GM21529 (cell line): Measurements from ENCODE around the gene RTP5.
"Not testable (repeated sequence)": the region's sequence is repeated elsewhere in the genome, so short reads cannot be mapped to it uniquely, and the experiment has no call there.

ENCODE experiments used
- ATAC-seq: cut with Tn5 transposase; IDR thresholded peaks from one replicate; pipeline ENCODE4 v1.9.1; 2021; ENCODE audit not compliant: unreplicated experiment

RTP5 gene

DNA sequence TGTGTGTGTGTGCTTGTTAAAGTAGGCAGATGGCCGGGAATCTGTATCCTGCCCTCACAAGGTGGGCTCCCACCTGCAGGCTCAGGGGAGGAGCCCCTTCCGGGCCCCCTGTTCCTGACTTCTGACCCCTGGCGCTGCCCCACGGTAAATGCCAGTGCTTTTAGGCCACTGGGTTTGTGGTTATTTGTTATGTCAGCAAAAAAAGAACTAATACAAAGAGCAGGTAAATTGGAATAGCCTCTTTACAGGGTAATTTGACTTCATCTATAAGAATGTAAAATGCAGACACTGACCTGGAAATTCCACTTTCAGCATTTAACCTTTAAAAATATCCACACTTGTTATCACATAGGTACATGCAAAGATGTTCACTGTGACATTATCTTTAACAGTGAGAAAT is 44.2 kb downstream of the RTP5 start:
- ATAC-seq = no peak

DNA sequence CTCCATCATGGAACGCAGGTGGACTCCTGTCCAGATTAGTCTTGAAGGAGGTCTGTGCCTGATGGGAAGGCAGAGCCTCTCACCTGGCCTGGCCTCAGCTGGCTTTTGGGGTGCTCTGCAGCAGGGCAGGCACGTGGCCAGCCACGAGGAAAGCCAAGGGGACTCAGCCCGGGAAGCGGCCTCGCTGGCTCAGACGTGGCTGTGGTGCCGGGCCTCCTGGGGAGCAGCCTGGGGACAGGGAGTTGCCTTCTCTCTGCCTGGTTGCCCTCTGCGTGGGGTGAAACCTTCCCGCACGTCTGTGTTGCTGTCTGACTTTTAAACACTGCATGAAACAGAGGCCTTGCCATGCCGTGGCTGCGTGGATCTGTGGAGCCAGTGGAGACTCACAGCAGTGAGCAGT is 45.0 kb downstream of the RTP5 start:
- no peak for ATAC-seq

DNA sequence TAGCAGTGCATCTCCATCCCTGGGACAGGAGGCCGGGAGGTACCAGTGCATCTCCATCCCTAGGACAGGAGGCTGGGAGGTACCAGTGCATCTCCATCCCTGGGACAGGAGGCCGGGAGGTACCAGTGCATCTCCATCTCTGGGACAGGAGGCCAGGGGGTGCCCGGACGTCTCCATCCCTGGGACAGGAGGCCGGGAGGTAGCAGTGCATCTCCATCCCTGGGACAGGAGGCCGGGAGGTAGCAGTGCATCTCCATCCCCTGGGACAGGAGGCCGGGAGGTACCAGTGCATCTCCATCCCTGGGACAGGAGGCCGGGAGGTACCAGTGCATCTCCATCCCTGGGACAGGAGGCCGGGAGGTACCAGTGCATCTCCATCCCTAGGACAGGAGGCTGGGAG is 52.1 kb downstream of the RTP5 start:
- not testable (repeated sequence) for ATAC-seq

DNA sequence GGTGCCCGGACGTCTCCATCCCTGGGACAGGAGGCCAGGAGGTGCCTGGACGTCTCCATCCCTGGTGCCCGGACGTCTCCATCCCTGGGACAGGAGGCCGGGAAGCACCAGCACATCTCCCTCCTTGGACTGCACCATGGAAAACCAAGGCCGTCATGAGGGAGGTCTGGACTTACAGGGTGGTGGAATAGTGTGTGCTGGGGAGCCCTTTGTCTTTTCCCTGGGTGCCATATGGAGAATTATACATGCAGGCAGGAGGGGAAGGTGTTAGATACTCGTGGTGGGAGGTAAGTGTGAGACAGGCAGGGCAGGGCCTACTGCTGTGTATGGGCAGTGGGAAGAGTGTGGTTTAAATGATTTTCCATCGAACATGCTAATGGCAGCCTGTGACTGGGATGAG is 52.9 kb downstream of the RTP5 start:
- ATAC-seq = no peak

DNA sequence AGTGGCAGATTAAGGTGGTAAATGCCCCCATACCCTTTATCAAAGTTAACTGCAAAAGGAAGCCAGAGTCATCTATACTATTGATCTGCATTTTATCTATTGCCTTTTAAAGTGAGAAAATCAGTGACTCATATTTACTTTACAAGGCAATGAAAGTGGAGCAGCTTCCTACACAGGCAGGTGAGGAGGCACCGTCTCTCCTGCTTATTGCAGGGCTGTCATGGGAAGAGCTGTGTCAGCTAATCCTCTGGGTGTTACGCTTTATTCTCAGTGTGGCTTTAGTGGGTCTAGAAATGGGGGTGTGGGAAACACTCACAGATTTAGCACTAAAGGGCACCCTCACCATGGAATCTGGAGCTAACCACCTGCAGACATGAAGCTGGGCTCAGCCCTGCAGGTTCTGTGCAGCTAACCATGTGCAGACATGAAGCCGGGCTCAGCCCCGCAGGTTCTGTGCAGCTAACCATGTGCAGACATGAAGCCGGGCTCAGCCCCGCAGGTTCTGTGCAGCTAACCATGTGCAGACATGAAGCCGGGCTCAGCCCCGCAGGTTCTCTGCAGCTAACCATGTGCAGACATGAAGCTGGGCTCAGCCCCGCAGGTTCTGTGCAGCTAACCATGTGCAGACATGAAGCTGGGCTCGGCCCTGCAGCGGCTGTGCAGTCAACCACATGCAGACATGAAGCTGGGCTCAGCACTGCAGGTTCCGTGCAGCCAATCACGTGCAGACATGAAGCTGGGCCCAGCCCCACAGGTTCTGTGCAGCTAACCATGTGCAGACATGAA is 53.5 kb downstream of the RTP5 start:
- not testable (repeated sequence) for ATAC-seq
